Mononuclear cell (primary cell): ENCODE results near the gene BMP5. TPM values are rescaled to one million over a fixed set of nuclear protein-coding genes. Genes with fewer than 3 reads are reported as not detected.
"Not testable (repeated sequence)": the region's sequence is repeated elsewhere in the genome, so short reads cannot be mapped to it uniquely, and the experiment has no call there.

Source experiments
- H3K27me3 ChIP-seq: 2 replicates; pipeline ENCODE4 v1.6.0; 2011; ENCODE audit warnings: low read length, control low read depth; ENCODE audit not compliant: insufficient read depth
- H3K4me1 ChIP-seq: 2 replicates; pipeline ENCODE4 v1.5.1; 2011; ENCODE audit warnings: mild to moderate bottlenecking, low read length, control low read depth; ENCODE audit not compliant: insufficient read depth
- H3K4me3 ChIP-seq: 2 replicates; pipeline ENCODE4 v1.5.1; 2011; ENCODE audit warnings: mild to moderate bottlenecking, low read length, moderate library complexity
- H3K9me3 ChIP-seq: 2 replicates; pipeline ENCODE4 v1.5.1; 2011; ENCODE audit warnings: low read depth, mild to moderate bottlenecking, control low read depth, low read length
- total RNA-seq: library from RNA; depleted of rRNA; stranded (reverse); fragments of >200 nt; gene quantifications from one replicate; pipeline ENCODE4 v1.2.3, GENCODE V29; 2012

The BMP5 gene
- not detected for total RNA-seq

- H3K4me3 ChIP-seq, result no peak within 1 kb of the TSS
- H3K9me3 ChIP-seq, result no peaks in the 10 kb centered on the region
- H3K4me1 ChIP-seq, result no peaks in the 10 kb centered on the region
- H3K27me3 ChIP-seq, result no peaks in the 10 kb centered on the region
These were observed at the start of gene BMP5 for GRCh38 chr6:55875400-55875799. TSS of gene BMP5 (minus strand) at chr6:55875590. CDS start at chr6:55874865, 725 bp downstream.

GRCh38 chr6:55922406-55922805 lies 47.0 kb upstream of the BMP5 start:
- no peak overlapping the region for H3K4me3 ChIP-seq
- H3K4me1 ChIP-seq, result no peaks in the 10 kb centered on the region
- no peaks in the 10 kb centered on the region for H3K27me3 ChIP-seq
- H3K9me3 ChIP-seq, result no peaks in the 10 kb centered on the region

GRCh38 chr6:55919716-55920308 lies 44.4 kb upstream of the BMP5 start:
- no peaks in the 10 kb centered on the region for H3K9me3 ChIP-seq
- H3K4me3 ChIP-seq, result no peak overlapping the region
- no peaks in the 10 kb centered on the region for H3K4me1 ChIP-seq
- H3K27me3 ChIP-seq, result no peaks in the 10 kb centered on the region

- no peaks in the 10 kb centered on the region for H3K27me3 ChIP-seq
- H3K4me3 ChIP-seq, result no peak overlapping the region
- H3K9me3 ChIP-seq, result peaks cover 2% of the 10 kb centered on the region
These were observed 43.2 kb upstream of the BMP5 start for GRCh38 chr6:55918639-55919038.

GRCh38 chr6:55917751-55918415 lies 42.5 kb upstream of the BMP5 start:
- no peak overlapping the region for H3K4me3 ChIP-seq
- H3K9me3 ChIP-seq, result peaks cover 3% of the 10 kb centered on the region
- H3K4me1 ChIP-seq, result no peaks in the 10 kb centered on the region
- H3K27me3 ChIP-seq, result no peaks in the 10 kb centered on the region

More at GRCh38 chr6:55918639-55919038, 43.2 kb upstream of the BMP5 start:
- no peaks in the 10 kb centered on the region for H3K4me1 ChIP-seq

- Histone ChIP-seq H3K4me1 (no peaks in the 10 kb centered on the region), H3K9me3 (peaks cover 3% of the 10 kb centered on the region), H3K27me3 (no peaks in the 10 kb centered on the region), H3K4me3 (no peak overlapping the region)
These were observed 40.8 kb upstream of the BMP5 start for GRCh38 chr6:55916188-55916587.

GRCh38 chr6:55913228-55914195 lies 38.1 kb upstream of the BMP5 start:
- H3K9me3 ChIP-seq, result peaks cover 3% of the 10 kb centered on the region
- H3K4me1 ChIP-seq, result no peaks in the 10 kb centered on the region
- no peak overlapping the region for H3K4me3 ChIP-seq
- H3K27me3 ChIP-seq, result no peaks in the 10 kb centered on the region

- not testable (repeated sequence) for H3K9me3 ChIP-seq, H3K4me1 ChIP-seq, H3K4me3 ChIP-seq, H3K27me3 ChIP-seq
These were observed 35.1 kb upstream of the BMP5 start for GRCh38 chr6:55910466-55910865.

- H3K4me1 ChIP-seq, H3K4me3 ChIP-seq, H3K27me3 ChIP-seq, H3K9me3 ChIP-seq: not testable (repeated sequence)
These were observed 34.5 kb upstream of the BMP5 start for GRCh38 chr6:55909911-55910310.

GRCh38 chr6:55902796-55903195 lies 27.4 kb upstream of the BMP5 start:
- Histone ChIP-seq H3K9me3 (no peaks in the 10 kb centered on the region), H3K4me1 (no peaks in the 10 kb centered on the region), H3K4me3 (no peak overlapping the region), H3K27me3 (no peaks in the 10 kb centered on the region)

- H3K9me3 ChIP-seq, result no peaks in the 10 kb centered on the region
- H3K4me1 ChIP-seq, result no peaks in the 10 kb centered on the region
- H3K27me3 ChIP-seq, result no peaks in the 10 kb centered on the region
- H3K4me3 ChIP-seq, result no peak overlapping the region
These were observed 26.4 kb upstream of the BMP5 start for GRCh38 chr6:55901765-55902270.

- H3K4me3 ChIP-seq, result no peak overlapping the region
- no peaks in the 10 kb centered on the region for H3K27me3 ChIP-seq
- no peaks in the 10 kb centered on the region for H3K9me3 ChIP-seq
- H3K4me1 ChIP-seq, result no peaks in the 10 kb centered on the region
These were observed 23.0 kb upstream of the BMP5 start for GRCh38 chr6:55898342-55898741.

GRCh38 chr6:55897346-55897745 lies 22.0 kb upstream of the BMP5 start:
- H3K4me3 ChIP-seq, result no peak overlapping the region
- no peaks in the 10 kb centered on the region for H3K4me1 ChIP-seq
- H3K9me3 ChIP-seq, result no peaks in the 10 kb centered on the region
- no peaks in the 10 kb centered on the region for H3K27me3 ChIP-seq

GRCh38 chr6:55895972-55896730 lies 20.8 kb upstream of the BMP5 start:
- Histone ChIP-seq H3K9me3 (no peaks in the 10 kb centered on the region), H3K4me1 (no peaks in the 10 kb centered on the region), H3K4me3 (no peak overlapping the region), H3K27me3 (no peaks in the 10 kb centered on the region)
